Mononuclear cell (primary cell): ENCODE data around the gene SLC6A9. TPM values are rescaled to one million over a fixed set of nuclear protein-coding genes. Genes with fewer than 3 reads are reported as not detected.

Experiments
- H3K27me3 ChIP-seq: 2 replicates; pipeline ENCODE4 v1.6.0; 2011; ENCODE audit warnings: low read length, control low read depth; ENCODE audit not compliant: insufficient read depth
- H3K4me1 ChIP-seq: 2 replicates; pipeline ENCODE4 v1.5.1; 2011; ENCODE audit warnings: mild to moderate bottlenecking, low read length, control low read depth; ENCODE audit not compliant: insufficient read depth
- H3K4me3 ChIP-seq: 2 replicates; pipeline ENCODE4 v1.5.1; 2011; ENCODE audit warnings: mild to moderate bottlenecking, low read length, moderate library complexity
- H3K9me3 ChIP-seq: 2 replicates; pipeline ENCODE4 v1.5.1; 2011; ENCODE audit warnings: low read depth, mild to moderate bottlenecking, control low read depth, low read length
- total RNA-seq: library from RNA; depleted of rRNA; stranded (reverse); fragments of >200 nt; gene quantifications from one replicate; pipeline ENCODE4 v1.2.3, GENCODE V29; 2012

Gene SLC6A9
- total RNA-seq, 1 donor, result not detected

GRCh38 chr1:44025816-44026215 lies 5.4 kb downstream of the SLC6A9 start:
- Histone ChIP-seq H3K27me3 (no peaks in the 10 kb centered on the region), H3K4me1 (peaks cover 8% of the 10 kb centered on the region), H3K9me3 (no peaks in the 10 kb centered on the region), H3K4me3 (no peak overlapping the region)

GRCh38 chr1:44024903-44025525 lies 6.2 kb downstream of the SLC6A9 start:
- H3K4me3 ChIP-seq, result no peak overlapping the region
- H3K9me3 ChIP-seq, result no peaks in the 10 kb centered on the region
- peaks cover 8% of the 10 kb centered on the region for H3K4me1 ChIP-seq
- H3K27me3 ChIP-seq, result no peaks in the 10 kb centered on the region

DNA sequence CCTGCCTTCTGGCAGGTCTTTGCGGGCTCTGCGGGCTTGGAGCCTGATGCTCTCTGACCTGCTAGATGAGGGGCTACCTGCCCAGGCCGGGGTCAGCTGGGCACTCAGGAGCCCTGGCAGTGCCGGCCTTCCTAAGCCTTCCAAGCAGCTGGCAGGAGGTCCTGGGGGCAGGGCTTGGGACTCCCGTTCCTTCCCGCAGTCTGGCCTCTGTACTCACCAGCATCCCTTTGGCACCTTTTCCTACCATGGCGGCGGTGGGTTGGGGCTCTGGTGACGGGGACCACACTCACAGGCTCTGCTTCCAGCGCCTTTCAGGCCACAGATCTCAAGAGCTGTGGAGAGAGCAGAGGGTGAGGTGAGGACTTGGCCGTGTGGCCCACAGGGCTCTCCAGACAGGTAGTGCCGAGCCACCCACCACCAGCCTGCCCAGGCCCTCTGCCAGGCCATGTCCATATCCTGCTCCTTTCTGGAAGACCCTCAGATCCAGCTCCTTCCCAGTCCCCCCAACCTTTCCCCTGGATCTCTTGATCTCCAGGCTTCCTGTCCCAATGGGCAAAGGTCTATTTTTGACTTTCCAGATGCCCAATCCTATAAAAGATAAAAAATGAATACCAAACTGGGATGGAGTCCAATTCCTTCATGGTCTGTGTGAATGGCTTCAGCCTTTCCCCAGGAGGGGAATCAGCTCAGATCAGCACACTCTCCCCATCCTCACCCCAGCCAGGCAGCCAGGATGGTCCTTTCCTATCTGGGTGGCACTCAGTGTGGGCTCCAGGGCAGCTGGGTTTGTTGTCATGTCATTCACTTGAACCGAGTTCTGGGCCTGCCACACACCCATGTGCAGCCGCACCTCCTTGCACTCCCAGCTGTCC lies 7.0 kb downstream of the SLC6A9 start:
- peaks cover 4% of the 10 kb centered on the region for H3K4me1 ChIP-seq
- no peak overlapping the region for H3K4me3 ChIP-seq
- H3K27me3 ChIP-seq, result no peaks in the 10 kb centered on the region
- no peaks in the 10 kb centered on the region for H3K9me3 ChIP-seq

DNA sequence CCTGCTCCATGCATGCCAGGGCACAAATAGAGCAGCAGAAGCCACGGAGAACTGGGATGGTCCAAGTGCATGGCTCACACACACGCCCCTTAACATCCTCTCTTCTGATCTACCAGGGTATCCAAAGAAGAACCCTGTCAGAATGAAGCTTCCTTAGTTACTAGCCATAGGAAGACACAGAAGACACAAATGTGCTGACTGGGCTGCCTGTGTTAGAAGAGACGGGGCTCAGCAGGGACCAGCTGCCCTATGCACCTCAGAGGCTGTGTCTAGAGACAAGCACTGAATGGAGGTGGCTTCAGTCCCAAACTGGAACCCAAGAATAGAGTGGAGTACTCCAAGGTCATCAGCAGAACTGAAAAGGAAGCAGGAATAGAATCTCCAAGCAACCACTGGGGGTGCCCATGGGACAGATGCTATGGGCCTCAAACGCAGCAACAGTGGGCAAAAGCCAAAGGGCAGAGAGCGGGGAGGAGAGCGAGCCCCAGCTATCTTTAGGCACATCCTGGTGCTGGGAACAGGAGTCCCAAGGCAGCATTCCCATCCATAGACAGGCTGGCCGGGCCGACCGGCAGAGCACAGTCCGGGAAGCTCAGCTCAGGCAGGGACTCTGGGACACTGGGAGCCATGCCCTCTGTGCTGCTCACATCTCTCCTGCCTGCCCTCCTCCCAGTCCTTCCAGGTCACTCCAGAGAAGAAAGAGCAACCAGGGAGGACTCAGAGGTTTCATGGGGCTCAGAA lies 9.5 kb downstream of the SLC6A9 start:
- no peaks in the 10 kb centered on the region for H3K27me3 ChIP-seq
- no peak overlapping the region for H3K4me3 ChIP-seq
- no peaks in the 10 kb centered on the region for H3K9me3 ChIP-seq
- no peaks in the 10 kb centered on the region for H3K4me1 ChIP-seq

- Histone ChIP-seq H3K4me1 (no peaks in the 10 kb centered on the region), H3K4me3 (no peak overlapping the region), H3K27me3 (no peaks in the 10 kb centered on the region), H3K9me3 (no peaks in the 10 kb centered on the region)
Observed at GRCh38 chr1:44021156-44021555, 10.1 kb downstream of the SLC6A9 start.

GRCh38 chr1:44020464-44020863 lies 10.8 kb downstream of the SLC6A9 start:
- Histone ChIP-seq H3K9me3 (no peaks in the 10 kb centered on the region), H3K4me1 (no peaks in the 10 kb centered on the region), H3K4me3 (no peak overlapping the region), H3K27me3 (no peaks in the 10 kb centered on the region)

GRCh38 chr1:44019466-44019948 lies 11.8 kb downstream of the SLC6A9 start:
- no peaks in the 10 kb centered on the region for H3K9me3 ChIP-seq
- no peak overlapping the region for H3K4me3 ChIP-seq
- no peaks in the 10 kb centered on the region for H3K4me1 ChIP-seq
- no peaks in the 10 kb centered on the region for H3K27me3 ChIP-seq

DNA sequence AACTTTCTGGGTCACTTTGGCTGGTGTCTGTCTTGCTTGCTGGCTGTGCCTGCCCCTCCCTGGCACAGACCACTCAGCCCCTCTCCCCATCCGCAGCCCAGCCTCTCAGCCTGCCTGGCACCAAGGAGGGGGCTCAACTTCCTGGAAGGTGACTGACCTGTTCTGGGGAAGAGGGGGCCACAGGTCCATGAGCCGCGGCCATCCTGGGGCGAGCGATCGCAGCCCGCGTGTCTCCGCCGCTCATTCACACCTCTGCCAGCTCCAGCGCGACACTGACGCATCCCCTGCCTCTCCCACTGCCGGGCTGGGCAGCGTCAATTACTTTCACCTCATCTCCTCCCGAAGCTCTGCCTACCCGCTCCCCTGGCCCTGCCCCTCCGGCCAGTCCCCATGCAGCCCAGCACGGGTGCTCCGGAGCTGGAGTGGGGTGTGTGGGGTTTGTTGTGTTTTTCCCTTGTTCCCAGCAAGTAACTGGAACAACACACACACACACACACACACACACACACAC lies 14.3 kb downstream of the SLC6A9 start:
- Histone ChIP-seq H3K4me3 (no peak overlapping the region), H3K4me1 (no peaks in the 10 kb centered on the region), H3K27me3 (no peaks in the 10 kb centered on the region), H3K9me3 (no peaks in the 10 kb centered on the region)

- no peaks in the 10 kb centered on the region for H3K4me1 ChIP-seq
- H3K4me3 ChIP-seq, result no peak overlapping the region
- H3K27me3 ChIP-seq, result no peaks in the 10 kb centered on the region
- H3K9me3 ChIP-seq, result no peaks in the 10 kb centered on the region
Observed at GRCh38 chr1:44016041-44016889, 15.0 kb downstream of the SLC6A9 start.

- H3K27me3 ChIP-seq, result no peaks in the 10 kb centered on the region
- no peaks in the 10 kb centered on the region for H3K9me3 ChIP-seq
- H3K4me3 ChIP-seq, result no peak overlapping the region
- no peaks in the 10 kb centered on the region for H3K4me1 ChIP-seq
Observed at GRCh38 chr1:44015206-44015605, 16.1 kb downstream of the SLC6A9 start.

DNA sequence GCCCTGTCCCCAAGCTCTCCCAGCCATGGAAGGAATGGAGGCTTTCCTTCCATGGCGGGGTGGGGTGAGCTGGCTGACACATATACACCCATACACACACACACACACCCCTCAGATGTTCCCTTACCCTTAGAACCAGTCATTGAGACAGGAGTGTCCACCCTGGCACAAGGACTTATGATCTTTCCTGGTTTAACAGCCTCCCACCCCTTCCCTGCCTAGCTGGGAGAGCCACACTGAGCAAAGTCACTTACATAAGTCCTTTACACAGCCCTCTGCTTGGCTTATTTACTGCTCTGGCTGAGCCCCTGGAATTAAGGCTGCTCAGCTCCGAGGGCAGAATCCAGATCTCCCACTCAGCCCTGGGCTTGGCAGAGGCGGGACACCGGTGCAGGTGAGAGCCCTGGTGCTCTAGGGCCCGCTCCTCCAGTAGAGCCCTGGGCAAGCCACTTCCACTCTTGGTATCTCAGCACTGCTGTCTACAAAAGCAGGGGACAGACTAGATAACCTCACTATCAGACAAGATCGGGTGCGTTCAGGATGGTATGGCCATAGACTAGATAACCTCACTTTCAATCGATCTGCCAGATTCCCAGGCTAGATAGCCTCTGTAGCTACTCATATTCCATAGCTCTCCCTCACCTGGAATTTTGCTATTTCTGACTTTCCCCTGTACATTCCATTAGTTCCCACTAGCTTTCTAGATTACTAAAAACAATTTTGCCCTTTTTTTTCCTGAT lies 16.7 kb downstream of the SLC6A9 start:
- H3K4me1 ChIP-seq, result no peaks in the 10 kb centered on the region

DNA sequence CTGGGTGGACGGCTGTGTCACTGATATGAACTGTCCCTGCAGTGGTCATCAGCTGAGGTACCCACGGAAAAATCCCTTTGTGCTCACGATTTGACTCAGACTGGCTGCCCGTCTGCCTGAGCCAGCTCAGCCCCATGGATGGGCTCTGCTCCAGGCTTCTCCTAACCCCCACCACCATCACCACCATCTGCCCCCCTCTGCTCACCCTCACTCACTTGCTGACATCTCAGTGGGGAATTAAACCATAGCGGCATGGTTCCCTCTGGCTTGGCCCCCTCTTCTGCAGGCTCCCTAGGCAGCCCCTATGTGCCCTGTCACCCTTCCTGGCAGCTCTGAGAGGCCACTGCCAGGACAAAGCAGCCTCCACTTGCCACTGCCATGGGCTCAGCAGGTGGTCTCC lies 17.3 kb downstream of the SLC6A9 start:
- H3K9me3 ChIP-seq, result no peaks in the 10 kb centered on the region
- H3K4me1 ChIP-seq, result no peaks in the 10 kb centered on the region
- no peaks in the 10 kb centered on the region for H3K27me3 ChIP-seq
- H3K4me3 ChIP-seq, result no peak overlapping the region

More for the DNA sequence above, 16.7 kb downstream of the SLC6A9 start:
- no peaks in the 10 kb centered on the region for H3K27me3 ChIP-seq
- no peak overlapping the region for H3K4me3 ChIP-seq
- H3K9me3 ChIP-seq, result no peaks in the 10 kb centered on the region

- Histone ChIP-seq H3K4me1 (no peaks in the 10 kb centered on the region), H3K9me3 (no peaks in the 10 kb centered on the region), H3K4me3 (no peak overlapping the region), H3K27me3 (no peaks in the 10 kb centered on the region)
Observed at GRCh38 chr1:44012941-44013609, 18.2 kb downstream of the SLC6A9 start.
